ENCODE measurements around the gene HEATR9.
A peak's percentile ranks its signal among the peaks of the same experiment; 100 is the strongest.

Gene HEATR9

DNA sequence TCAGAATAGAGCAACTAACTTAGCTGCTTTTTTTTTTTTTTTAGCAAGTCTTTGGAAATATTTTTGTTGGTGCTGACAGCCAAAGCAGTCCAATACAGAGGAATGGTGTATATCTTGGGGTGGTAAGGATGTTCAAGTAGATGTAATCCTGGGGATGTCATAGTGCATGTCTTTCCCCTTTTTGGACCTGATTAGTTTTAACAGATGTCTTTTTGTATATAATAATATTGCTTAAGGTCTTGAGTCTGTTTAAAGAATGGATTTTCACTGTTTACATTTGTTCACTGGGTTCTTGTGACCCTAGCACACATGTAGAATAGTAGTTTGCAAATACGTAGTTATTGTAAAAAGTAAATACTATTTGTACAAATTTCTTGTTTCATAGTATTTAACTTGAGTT is 51.5 kb downstream of the HEATR9 start:
- Histone ChIP-seq H3K36me3 (peaks cover 30% of the 10 kb centered on the region), H3K4me1 (ENCODE audit: control insufficient read depth in 1 of 2, insufficient read depth in 1 of 2, low read depth in 1 of 2, low read length in 1 of 2) (peaks cover 4% of the 10 kb centered on the region in 2 experiments)

DNA sequence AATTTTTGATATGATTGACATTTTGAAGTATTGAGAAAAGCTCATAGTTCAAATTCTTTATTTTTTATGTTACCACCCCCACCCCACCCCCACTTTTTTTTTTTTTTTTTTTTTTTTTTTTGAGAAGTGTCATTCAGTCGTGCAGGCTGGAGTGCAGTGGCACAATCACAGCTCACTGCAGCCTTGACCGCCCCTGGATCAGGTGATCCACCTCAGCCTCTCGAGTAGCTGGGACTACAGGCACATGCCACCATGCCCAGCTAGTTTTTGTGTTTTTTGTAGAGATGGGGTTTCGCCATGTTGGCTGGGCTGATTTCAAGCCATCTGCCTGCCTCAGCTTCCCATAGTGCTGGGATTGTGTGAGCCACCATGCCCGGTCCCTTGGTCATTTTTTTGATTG is 52.0 kb downstream of the HEATR9 start:
- H3K4me3 ChIP-seq (ENCODE audit: low read depth in 1 of 2, low read length in 1 of 2), result no peak overlapping the region
- no peaks in the 10 kb centered on the region for H3K27me3 ChIP-seq
- TF ChIP-seq, protein P1, sequence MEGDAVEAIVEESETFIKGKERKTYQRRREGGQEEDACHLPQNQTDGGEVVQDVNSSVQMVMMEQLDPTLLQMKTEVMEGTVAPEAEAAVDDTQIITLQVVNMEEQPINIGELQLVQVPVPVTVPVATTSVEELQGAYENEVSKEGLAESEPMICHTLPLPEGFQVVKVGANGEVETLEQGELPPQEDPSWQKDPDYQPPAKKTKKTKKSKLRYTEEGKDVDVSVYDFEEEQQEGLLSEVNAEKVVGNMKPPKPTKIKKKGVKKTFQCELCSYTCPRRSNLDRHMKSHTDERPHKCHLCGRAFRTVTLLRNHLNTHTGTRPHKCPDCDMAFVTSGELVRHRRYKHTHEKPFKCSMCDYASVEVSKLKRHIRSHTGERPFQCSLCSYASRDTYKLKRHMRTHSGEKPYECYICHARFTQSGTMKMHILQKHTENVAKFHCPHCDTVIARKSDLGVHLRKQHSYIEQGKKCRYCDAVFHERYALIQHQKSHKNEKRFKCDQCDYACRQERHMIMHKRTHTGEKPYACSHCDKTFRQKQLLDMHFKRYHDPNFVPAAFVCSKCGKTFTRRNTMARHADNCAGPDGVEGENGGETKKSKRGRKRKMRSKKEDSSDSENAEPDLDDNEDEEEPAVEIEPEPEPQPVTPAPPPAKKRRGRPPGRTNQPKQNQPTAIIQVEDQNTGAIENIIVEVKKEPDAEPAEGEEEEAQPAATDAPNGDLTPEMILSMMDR (IDR thresholded peaks at IDR 0.05), result no peak
- no peaks in the 10 kb centered on the region for H3K9me3 ChIP-seq
- peaks cover 30% of the 10 kb centered on the region for H3K36me3 ChIP-seq
- no peak overlapping the region for H3K27ac ChIP-seq
- H3K4me1 ChIP-seq (ENCODE audit: control insufficient read depth in 1 of 2, insufficient read depth in 1 of 2, low read depth in 1 of 2, low read length in 1 of 2), result peaks cover 7 to 9% of the 10 kb centered on the region in 2 experiments

More for the DNA sequence above, 51.5 kb downstream of the HEATR9 start:
- Histone ChIP-seq H3K27ac (no peak overlapping the region), H3K9me3 (no peaks in the 10 kb centered on the region), H3K27me3 (no peaks in the 10 kb centered on the region), H3K4me3 (ENCODE audit: low read depth in 1 of 2, low read length in 1 of 2) (no peak overlapping the region)
- TF ChIP-seq, protein P1 (IDR thresholded peaks at IDR 0.05), result no peak

DNA sequence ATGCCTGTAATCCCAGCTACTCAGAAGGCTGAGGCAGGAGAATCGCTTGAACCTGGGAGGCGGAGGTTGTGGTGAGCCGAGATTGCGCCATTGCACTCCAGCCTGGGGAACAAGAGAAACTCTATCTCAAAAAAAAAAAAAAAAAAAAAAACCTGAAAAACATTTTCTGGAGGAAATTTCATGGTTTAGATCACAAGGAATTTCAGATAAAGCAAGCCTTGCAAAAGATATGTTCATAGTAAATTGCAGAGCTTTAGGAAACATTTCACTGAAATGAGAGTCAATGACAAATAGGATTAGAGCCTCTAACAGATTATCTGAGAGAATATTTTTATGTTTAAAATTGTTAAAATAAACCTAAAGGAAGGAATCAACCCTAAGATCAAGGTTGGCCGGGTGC is 56.2 kb downstream of the HEATR9 start:
- Histone ChIP-seq H3K27ac (no peak overlapping the region), H3K4me1 (ENCODE audit: control insufficient read depth in 1 of 2, insufficient read depth in 1 of 2, low read depth in 1 of 2, low read length in 1 of 2) (peaks cover 34 to 37% of the 10 kb centered on the region in 2 experiments), H3K4me3 (ENCODE audit: low read depth in 1 of 2, low read length in 1 of 2) (no peak overlapping the region), H3K27me3 (no peaks in the 10 kb centered on the region), H3K36me3 (peaks cover 6% of the 10 kb centered on the region), H3K9me3 (no peaks in the 10 kb centered on the region)
- TF ChIP-seq, protein P1 (IDR thresholded peaks at IDR 0.05), result no peak

DNA sequence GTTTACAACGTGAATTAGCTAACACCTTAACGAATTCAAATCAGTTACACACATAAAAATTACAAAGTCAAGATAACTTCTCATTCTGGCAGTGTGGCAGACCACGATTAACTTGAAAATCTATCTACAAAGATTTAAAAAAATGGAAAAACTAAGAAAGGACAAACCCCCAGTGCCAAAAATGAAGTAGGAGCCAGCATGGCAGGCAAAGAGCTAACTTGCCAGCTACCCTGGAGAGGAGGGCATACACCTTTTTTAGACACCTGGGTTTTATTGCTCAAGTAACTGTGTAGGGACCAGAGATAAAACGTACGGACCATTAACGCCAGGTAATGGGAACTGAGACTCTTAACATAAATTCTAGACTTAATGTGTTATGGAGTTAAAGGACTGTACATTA is 56.9 kb downstream of the HEATR9 start:
- Histone ChIP-seq H3K4me3 (ENCODE audit: low read depth in 1 of 2, low read length in 1 of 2) (no peak overlapping the region), H3K4me1 (ENCODE audit: control insufficient read depth in 1 of 2, insufficient read depth in 1 of 2, low read depth in 1 of 2, low read length in 1 of 2) (peaks cover 34 to 37% of the 10 kb centered on the region in 2 experiments), H3K27me3 (no peaks in the 10 kb centered on the region), H3K27ac (no peak overlapping the region), H3K36me3 (peaks cover 6% of the 10 kb centered on the region), H3K9me3 (no peaks in the 10 kb centered on the region)
- TF ChIP-seq, protein P1 (IDR thresholded peaks at IDR 0.05), result no peak

DNA sequence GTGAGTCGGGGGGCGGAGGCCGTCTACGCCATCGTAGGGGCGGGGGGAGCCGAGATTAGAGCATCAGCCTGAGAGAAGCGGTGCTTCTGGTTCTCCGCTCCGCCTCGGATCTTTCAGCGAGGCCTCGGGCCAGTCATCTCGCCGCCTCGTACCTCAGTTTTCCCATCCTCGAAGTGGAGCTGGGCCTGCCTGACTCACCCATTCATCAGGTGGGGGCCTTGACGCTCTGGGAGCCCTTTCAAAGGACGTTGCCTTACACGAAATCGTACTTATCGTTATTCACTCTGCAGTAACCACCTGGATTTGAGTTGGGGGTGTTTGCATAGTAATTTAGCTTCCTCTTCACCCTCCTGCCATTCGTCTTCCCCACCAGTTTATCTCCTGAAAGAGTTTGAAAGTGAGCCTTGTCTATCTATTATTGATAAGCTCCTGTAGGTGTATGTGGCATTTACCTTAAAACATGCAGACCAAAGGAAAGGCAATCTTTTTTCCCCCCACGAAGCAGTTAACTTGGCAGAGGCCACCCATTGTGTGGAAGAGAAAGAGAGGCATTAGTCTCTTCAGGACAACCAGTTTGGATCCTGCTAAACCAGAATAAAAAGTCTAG is 58.7 kb downstream of the HEATR9 start:
- H3K27me3 ChIP-seq, result no peaks in the 10 kb centered on the region
- H3K36me3 ChIP-seq, result no peaks in the 10 kb centered on the region
- no peaks in the 10 kb centered on the region for H3K9me3 ChIP-seq
- TF ChIP-seq, protein P1 (IDR thresholded peaks at IDR 0.05), result no peak
- peak overlapping the region; percentile 65 to 92 for H3K4me3 ChIP-seq (ENCODE audit: low read depth in 1 of 2, low read length in 1 of 2)
- peaks cover 34 to 37% of the 10 kb centered on the region in 2 experiments for H3K4me1 ChIP-seq (ENCODE audit: control insufficient read depth in 1 of 2, insufficient read depth in 1 of 2, low read depth in 1 of 2, low read length in 1 of 2)
- H3K27ac ChIP-seq, result peak overlapping the region; percentile 94

Measured in neutrophil (primary cell).